HG02943 (cell line): Measurements from ENCODE around the gene SURF2.

ENCODE experiments used
- ATAC-seq: cut with Tn5 transposase; IDR thresholded peaks from one replicate; pipeline ENCODE4 v1.9.1; 2021; ENCODE audit warnings: mild to moderate bottlenecking, low read depth, moderate library complexity; ENCODE audit not compliant: unreplicated experiment

Gene SURF2

GRCh38 chr9:133352635-133353340 lies 3.6 kb upstream of the SURF2 start:
- ATAC-seq = no peak

GRCh38 chr9:133353548-133353947 lies 2.8 kb upstream of the SURF2 start:
- ATAC-seq = no peak

- ATAC-seq = no peak
Observed at GRCh38 chr9:133354766-133355165, 1.6 kb upstream of the SURF2 start.

- peak; percentile 20 for ATAC-seq
Observed at GRCh38 chr9:133355881-133356357, 431 bp upstream of the SURF2 start.

- no peak for ATAC-seq
Observed at GRCh38 chr9:133357656-133358055, 1.3 kb downstream of the SURF2 start.

GRCh38 chr9:133359399-133360175 lies 3.2 kb downstream of the SURF2 start:
- no peak for ATAC-seq

GRCh38 chr9:133360400-133361393 lies 4.3 kb downstream of the SURF2 start:
- ATAC-seq = no peak

- no peak for ATAC-seq
Observed at GRCh38 chr9:133361507-133362092, 5.2 kb downstream of the SURF2 start.

GRCh38 chr9:133362359-133363044 lies 6.2 kb downstream of the SURF2 start:
- ATAC-seq = no peak

GRCh38 chr9:133366435-133366834 lies 10.1 kb downstream of the SURF2 start:
- no peak for ATAC-seq

- ATAC-seq = no peak
Observed at GRCh38 chr9:133367221-133367620, 10.9 kb downstream of the SURF2 start.

GRCh38 chr9:133367778-133368177 lies 11.4 kb downstream of the SURF2 start:
- ATAC-seq = no peak

GRCh38 chr9:133368249-133368881 lies 12.0 kb downstream of the SURF2 start:
- ATAC-seq = no peak

- ATAC-seq = no peak
Observed at GRCh38 chr9:133369422-133369821, 13.1 kb downstream of the SURF2 start.

- ATAC-seq = no peak
Observed at GRCh38 chr9:133369933-133370332, 13.6 kb downstream of the SURF2 start.

- ATAC-seq = no peak
Observed at GRCh38 chr9:133370685-133371084, 14.3 kb downstream of the SURF2 start.

GRCh38 chr9:133371261-133371711 lies 14.9 kb downstream of the SURF2 start:
- ATAC-seq = no peak

GRCh38 chr9:133372144-133372543 lies 15.8 kb downstream of the SURF2 start:
- no peak for ATAC-seq

- ATAC-seq = no peak
Observed at GRCh38 chr9:133374612-133375115, 18.3 kb downstream of the SURF2 start.
